ENCODE data around the gene COLEC12.
"Not testable (repeated sequence)": the region's sequence is repeated elsewhere in the genome, so short reads cannot be mapped to it uniquely, and the experiment has no call there.

COLEC12 gene

DNA sequence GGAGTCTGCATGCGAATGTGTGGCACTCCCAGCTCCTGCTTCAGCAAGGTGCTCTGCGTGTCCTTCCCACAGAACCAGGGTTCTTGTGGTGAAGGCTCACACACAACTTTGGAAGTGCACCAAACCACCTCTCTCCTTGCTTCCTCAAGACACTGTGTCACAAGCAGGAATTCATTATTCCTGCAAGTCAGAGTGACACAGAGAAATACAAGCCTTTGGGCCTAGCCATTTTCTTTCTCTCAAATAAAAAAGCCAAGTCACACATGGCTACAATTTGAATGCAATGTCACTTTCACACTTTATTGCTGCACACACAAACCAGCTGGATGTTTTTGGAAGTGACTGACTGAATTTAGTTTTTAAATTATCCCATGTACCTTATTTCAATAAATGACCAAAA, 202.6 kb downstream of the COLEC12 start:
- no peak overlapping the region for H3K4me3 Mint-ChIP-seq
- no peaks in the 10 kb centered on the region for H3K9me3 Mint-ChIP-seq
- H3K4me1 Mint-ChIP-seq (ENCODE audit: low read depth), result no peaks in the 10 kb centered on the region
- H3K36me3 Mint-ChIP-seq (ENCODE audit: low read depth), result no peaks in the 10 kb centered on the region
- no peak overlapping the region for H3K27ac Mint-ChIP-seq
- H3K27me3 Mint-ChIP-seq, result peaks cover 3% of the 10 kb centered on the region
- no peak for DNase-seq

DNA sequence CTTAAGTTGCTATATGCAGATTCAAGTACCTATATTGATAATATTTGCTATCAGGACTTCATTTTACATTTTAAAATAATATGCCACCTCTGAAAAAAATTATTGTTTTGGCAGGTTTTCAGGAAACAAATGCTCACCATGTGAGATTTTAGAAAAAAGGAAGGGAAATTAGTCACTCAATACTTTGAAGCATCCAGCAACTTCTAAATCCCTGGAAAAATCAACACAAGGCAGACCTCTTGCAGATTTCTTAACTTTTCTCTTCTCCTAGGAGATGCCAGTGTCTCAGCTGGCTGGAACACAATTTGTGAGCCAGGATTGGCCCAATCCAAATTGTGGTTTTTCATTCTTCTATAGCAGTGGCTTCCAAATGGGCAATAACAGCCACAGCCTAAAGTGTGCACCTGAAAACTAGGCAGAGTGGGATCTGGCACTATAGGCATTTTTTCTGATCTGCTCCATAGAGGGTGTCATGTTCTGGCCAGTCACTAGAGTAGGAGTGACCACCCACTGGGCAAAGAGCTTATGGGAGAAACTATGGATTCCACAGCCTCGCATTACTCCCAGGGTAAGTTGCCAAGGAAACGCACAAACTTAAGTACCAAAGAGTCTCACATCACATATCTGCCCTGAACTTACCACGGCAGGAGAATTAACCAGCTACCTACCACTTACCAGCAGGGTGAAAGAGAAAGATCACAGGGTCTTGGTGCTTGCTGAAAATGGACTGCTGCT, 204.6 kb downstream of the COLEC12 start:
- DNase-seq, result no peak
- Mint-ChIP-seq H3K27me3 (peaks cover 12% of the 10 kb centered on the region), H3K9me3 (no peaks in the 10 kb centered on the region), H3K4me3 (no peak overlapping the region), H3K36me3 (ENCODE audit: low read depth) (no peaks in the 10 kb centered on the region), H3K27ac (no peak overlapping the region), H3K4me1 (ENCODE audit: low read depth) (no peaks in the 10 kb centered on the region)

DNA sequence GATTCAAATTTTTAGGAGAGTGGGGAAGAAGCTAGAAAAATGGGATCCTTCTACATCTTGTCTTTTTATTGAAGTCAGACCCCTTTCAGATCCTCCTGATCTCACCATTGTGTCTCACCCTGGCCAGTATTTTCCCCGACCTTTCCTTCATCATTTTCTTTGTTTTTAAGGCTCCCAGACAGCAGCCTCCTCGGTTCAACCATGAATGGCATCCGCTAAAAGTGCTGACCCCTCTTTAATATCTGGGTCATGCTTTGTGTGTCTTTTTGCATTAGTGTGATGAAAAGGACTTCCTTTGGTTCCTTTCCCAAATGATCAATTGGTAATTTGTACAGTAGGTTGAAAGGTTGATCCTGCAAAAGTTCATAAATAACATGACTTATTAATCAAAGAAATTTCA, 205.9 kb downstream of the COLEC12 start:
- no peak for DNase-seq
- Mint-ChIP-seq H3K9me3 (no peaks in the 10 kb centered on the region), H3K4me3 (no peak overlapping the region), H3K36me3 (ENCODE audit: low read depth) (no peaks in the 10 kb centered on the region), H3K4me1 (ENCODE audit: low read depth) (no peaks in the 10 kb centered on the region), H3K27ac (no peak overlapping the region), H3K27me3 (peaks cover 20% of the 10 kb centered on the region)

DNA sequence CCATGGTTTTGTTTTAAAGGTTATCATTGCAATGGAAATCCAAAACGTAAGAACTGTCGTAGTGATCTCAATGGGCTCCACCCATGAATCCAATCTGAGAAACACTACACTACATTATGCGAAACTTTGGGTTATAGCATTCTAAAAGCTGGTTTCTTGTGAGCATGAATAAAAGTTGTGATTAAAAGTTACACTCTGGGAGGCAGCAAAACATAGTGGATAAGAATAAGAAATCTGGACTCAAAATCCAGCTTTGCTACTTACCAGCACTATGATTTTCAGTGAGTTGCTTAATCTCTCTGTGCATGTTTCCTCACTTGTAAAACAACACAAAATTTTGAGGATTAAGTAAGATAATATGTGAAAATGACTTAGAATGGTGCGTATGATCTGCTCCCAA, 207.0 kb downstream of the COLEC12 start:
- peaks cover 27% of the 10 kb centered on the region for H3K27me3 Mint-ChIP-seq
- H3K27ac Mint-ChIP-seq, result no peak overlapping the region
- no peaks in the 10 kb centered on the region for H3K36me3 Mint-ChIP-seq (ENCODE audit: low read depth)
- no peaks in the 10 kb centered on the region for H3K4me1 Mint-ChIP-seq (ENCODE audit: low read depth)
- no peak overlapping the region for H3K4me3 Mint-ChIP-seq
- H3K9me3 Mint-ChIP-seq, result no peaks in the 10 kb centered on the region
- DNase-seq, result no peak

DNA sequence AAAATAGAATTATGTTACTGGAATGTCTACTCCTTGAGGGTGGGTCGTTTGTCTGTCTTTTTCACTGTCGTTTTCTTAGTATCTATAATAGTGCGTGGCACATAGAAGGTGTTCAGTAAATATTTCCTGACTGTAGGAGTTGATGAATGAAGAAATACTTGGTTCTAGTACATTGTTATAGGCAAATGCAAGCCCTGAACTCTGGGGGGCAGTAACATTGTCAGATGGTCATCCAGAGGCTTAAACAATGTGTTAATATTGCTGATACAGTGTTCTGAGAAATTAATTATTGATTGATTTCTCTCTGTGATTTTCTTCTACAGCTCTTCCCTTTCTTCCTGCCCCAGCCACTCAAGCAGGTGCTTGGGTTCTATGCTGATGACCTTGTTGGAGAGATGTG, 208.2 kb downstream of the COLEC12 start:
- Mint-ChIP-seq H3K27me3 (peaks cover 33% of the 10 kb centered on the region), H3K4me3 (no peak overlapping the region), H3K9me3 (no peaks in the 10 kb centered on the region), H3K36me3 (ENCODE audit: low read depth) (no peaks in the 10 kb centered on the region), H3K27ac (no peak overlapping the region), H3K4me1 (ENCODE audit: low read depth) (no peaks in the 10 kb centered on the region)
- no peak for DNase-seq

DNA sequence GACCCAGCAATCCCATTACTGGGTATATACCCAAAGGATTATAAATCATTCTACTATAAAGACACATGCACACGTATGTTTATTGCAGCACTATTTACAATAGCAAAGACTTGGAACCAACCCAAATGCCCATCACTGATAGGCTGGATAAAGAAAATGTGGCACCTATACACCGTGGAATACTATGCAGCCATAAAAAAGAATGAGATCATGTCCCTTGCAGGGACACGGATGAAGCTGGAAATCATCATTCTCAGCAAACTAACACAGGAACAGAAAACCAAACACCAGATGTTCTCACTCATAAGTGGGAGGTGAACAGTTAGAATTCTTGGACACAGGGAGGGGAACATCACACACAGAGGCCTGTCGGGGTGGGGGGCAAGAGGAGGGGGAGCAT, 210.5 kb downstream of the COLEC12 start:
- H3K4me3 Mint-ChIP-seq; H3K27ac Mint-ChIP-seq; H3K36me3 Mint-ChIP-seq (ENCODE audit: low read depth); DNase-seq; H3K9me3 Mint-ChIP-seq: not testable (repeated sequence)
- Mint-ChIP-seq H3K4me1 (ENCODE audit: low read depth) (peaks cover 12% of the 10 kb centered on the region), H3K27me3 (peaks cover 37% of the 10 kb centered on the region)

DNA sequence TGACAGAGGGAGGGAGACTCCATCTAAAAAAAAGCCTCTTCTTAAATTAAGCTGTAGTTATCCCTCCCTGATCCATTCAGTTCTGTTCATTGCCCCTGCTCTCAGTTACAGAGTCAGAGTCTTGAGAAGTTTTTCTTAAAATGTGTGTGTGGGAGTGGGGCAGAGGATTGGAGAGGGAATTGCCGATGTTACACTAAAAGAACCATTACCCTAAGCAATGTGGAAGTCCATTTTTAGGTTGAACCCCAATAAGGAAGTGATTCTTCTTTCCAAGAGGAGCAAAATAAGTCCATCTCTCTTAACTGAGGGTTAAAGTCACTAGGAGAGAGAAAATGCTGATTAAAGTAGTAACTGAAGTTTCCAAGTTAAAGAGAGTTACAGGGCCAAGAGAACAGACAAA, 211.5 kb downstream of the COLEC12 start:
- Mint-ChIP-seq H3K27ac (no peak overlapping the region), H3K36me3 (ENCODE audit: low read depth) (no peaks in the 10 kb centered on the region)
- no peak for DNase-seq

DNA sequence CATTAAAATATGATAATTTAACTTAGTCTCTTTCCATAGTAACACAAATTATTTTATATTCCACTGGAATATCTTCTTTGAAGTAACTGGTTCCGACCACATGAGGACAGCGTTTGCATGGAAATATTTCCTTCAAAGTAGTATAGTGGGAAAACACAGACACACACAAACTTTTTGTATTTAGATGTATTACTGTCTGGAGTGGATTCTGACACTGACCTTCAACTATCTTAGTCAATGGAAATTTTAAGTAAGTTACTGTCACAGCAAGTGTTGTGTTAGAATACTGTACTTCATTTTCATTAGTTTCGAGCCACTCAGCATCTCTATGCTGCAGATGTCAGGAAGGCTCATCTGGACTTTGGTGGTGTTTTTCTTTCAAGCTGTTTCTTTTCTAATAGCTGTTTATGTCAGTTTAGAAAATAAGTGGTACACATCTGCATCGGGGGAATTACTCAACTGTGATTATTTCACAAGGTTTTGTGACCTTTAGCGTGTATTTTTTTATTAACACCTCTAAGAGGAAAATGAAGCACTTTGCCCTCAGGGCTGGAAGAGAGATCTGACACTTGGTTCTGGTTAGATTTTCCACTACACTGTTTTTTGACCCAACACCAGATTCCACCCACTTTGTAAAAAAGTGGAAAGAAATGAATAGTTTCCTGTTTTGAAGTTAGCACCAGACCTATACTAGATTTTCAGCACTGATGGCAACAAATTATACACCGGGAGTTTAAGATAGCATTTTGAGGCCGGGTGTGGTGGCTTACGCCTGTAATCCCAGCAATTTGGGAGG, 213.8 kb downstream of the COLEC12 start:
- DNase-seq, result no peak
- no peak overlapping the region for H3K4me3 Mint-ChIP-seq
- H3K27ac Mint-ChIP-seq, result no peak overlapping the region
- H3K36me3 Mint-ChIP-seq (ENCODE audit: low read depth), result no peaks in the 10 kb centered on the region
- H3K4me1 Mint-ChIP-seq (ENCODE audit: low read depth), result peaks cover 12% of the 10 kb centered on the region
- peaks cover 35% of the 10 kb centered on the region for H3K27me3 Mint-ChIP-seq
- H3K9me3 Mint-ChIP-seq, result no peaks in the 10 kb centered on the region

More for the DNA sequence above, 211.5 kb downstream of the COLEC12 start:
- Mint-ChIP-seq H3K4me1 (ENCODE audit: low read depth) (peaks cover 12% of the 10 kb centered on the region), H3K27me3 (peaks cover 37% of the 10 kb centered on the region), H3K9me3 (no peaks in the 10 kb centered on the region), H3K4me3 (no peak overlapping the region)

DNA sequence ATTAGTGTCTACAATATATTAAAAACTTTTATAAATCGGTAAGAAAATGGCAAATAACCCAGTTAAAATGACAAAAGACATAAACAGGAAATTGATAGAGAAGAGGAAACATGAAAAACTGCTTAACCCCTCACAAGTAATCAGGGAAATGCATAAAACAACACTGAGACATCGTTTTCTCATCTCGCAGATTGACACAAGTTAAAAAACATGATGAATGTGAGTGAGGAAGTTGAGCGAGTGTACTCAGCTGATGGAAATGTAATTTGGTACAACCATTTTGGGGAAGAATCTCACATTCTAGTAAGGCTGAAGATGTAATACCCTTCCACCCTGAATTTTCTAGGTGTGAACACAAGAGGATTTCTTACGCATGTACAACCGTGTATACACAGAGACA, 214.7 kb downstream of the COLEC12 start:
- Mint-ChIP-seq H3K27ac (no peak overlapping the region), H3K4me1 (ENCODE audit: low read depth) (peaks cover 12% of the 10 kb centered on the region), H3K36me3 (ENCODE audit: low read depth) (no peaks in the 10 kb centered on the region), H3K4me3 (no peak overlapping the region), H3K9me3 (no peaks in the 10 kb centered on the region), H3K27me3 (peaks cover 39% of the 10 kb centered on the region)
- DNase-seq, result no peak

DNA sequence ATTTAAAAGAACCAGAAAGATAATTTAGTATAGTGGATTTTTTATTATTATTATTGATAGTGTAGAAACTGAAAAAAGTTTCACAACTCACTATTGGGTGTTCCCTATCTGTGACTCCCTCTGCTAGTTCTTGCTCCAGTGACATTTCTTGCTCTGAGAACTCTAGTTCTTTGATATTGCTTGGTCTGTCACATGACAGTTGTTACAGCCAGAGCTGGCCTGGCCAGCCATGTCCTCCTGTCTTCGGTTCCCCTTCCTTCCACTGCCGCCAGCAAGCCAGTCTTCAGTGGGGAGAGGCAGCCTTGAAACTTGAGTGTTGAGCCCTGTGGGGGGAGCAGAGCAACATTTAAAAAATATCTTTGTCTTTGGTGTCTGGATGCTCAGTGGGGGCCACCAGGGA, 225.0 kb downstream of the COLEC12 start:
- Mint-ChIP-seq H3K4me1 (ENCODE audit: low read depth) (no peaks in the 10 kb centered on the region), H3K36me3 (ENCODE audit: low read depth) (no peaks in the 10 kb centered on the region), H3K27ac (no peak overlapping the region), H3K9me3 (no peaks in the 10 kb centered on the region), H3K27me3 (peaks cover 3% of the 10 kb centered on the region), H3K4me3 (no peak overlapping the region)
- no peak for DNase-seq

DNA sequence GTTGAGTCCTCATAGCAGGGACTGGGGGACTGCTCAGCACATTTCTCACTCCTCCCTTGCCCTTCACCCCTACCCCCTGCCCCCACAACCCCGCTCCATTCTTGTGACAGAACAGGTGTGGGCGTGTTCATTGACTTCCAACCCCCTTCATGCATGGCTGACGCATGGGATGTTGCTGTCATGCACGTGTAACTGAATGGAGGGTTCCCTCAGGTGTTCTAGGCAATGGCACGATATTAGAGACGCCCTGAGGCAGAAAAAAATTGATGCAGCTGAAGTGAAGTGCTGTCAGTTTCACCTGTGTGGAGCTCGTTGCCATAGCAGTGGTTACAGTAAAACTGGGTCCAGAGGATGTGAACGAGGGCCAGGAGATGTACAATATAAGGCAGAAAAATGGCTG, 226.2 kb downstream of the COLEC12 start:
- H3K27ac Mint-ChIP-seq, result no peak overlapping the region
- peaks cover 6% of the 10 kb centered on the region for H3K4me1 Mint-ChIP-seq (ENCODE audit: low read depth)
- H3K4me3 Mint-ChIP-seq, result no peak overlapping the region
- H3K36me3 Mint-ChIP-seq (ENCODE audit: low read depth), result peaks cover 3% of the 10 kb centered on the region
- no peaks in the 10 kb centered on the region for H3K9me3 Mint-ChIP-seq
- no peak for DNase-seq
- peaks cover 2% of the 10 kb centered on the region for H3K27me3 Mint-ChIP-seq

DNA sequence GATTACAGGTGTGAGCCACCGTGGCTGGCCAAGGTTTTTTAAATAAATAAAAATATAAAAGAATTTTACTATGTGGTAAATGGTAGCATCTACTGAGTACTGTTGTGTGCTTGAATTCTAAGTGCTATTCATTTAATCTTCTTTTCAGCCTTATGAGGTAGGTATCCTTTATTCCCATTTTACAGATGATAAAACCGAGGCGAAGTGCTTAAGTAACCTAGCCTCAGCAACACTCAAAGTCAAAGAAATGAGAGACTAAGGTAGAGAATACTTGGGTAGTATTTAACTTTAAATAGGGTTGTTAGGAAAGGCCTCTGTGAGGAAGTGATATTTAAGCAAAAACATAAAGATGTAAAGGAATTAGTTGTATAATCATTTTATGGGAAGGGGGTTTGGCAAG, 227.0 kb downstream of the COLEC12 start:
- DNase-seq, result no peak
- H3K4me3 Mint-ChIP-seq, result no peak overlapping the region
- H3K9me3 Mint-ChIP-seq, result no peaks in the 10 kb centered on the region
- H3K27ac Mint-ChIP-seq, result no peak overlapping the region
- H3K36me3 Mint-ChIP-seq (ENCODE audit: low read depth), result peaks cover 4% of the 10 kb centered on the region
- H3K4me1 Mint-ChIP-seq (ENCODE audit: low read depth), result peaks cover 12% of the 10 kb centered on the region
- H3K27me3 Mint-ChIP-seq, result no peaks in the 10 kb centered on the region

DNA sequence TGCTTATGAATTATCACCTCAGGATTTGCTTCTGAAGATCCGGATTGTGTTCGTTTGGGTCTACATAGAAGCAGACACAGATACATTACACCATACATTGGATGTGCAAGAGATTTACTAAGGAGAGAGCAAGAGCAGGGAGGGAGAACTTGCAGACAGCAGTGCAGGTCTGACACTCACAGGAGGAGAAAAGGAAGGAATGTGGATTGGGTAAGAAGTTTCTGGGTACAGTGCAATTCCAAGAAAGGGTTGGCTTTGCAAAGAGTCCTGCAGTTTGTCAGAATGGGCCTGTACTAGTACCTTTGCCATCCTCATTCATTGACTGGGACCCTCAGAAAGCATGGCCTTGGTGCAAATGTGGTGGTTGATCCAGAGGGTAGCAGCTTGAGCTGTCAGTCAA, 227.9 kb downstream of the COLEC12 start:
- Mint-ChIP-seq H3K9me3 (no peaks in the 10 kb centered on the region), H3K27ac (no peak overlapping the region), H3K4me3 (no peak overlapping the region), H3K36me3 (ENCODE audit: low read depth) (peaks cover 13% of the 10 kb centered on the region), H3K27me3 (no peaks in the 10 kb centered on the region), H3K4me1 (ENCODE audit: low read depth) (peaks cover 12% of the 10 kb centered on the region)
- no peak for DNase-seq

DNA sequence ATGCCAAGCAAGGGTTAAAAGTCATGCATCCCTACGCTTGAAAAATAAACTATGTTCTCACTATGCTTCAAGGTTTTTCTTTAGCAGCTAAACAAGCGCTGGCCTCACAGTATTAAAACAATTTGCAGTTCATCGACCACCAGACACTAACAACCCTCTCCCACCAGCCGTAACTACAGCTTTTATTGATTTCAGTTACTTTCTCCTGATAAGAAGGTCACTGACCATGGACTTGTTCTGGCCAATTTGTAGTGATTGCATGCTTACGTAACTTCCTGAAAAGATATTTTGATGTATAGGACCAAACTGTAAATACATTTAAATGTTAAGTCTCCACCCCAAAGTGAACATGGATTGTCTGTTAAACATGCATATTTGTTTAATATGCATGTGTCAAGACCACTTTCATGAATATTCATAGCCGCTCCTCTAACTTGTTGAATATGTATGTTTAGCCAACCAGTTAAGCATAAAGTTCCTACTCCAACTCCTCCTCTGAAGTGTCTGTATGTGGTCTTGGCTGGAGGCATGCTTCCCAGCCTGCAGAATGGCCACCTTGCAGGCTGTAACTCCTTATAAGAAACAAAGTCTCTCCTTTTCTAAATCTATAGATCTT, 230.9 kb downstream of the COLEC12 start:
- Mint-ChIP-seq H3K4me3 (peak overlapping the region; percentile 91), H3K27me3 (no peaks in the 10 kb centered on the region), H3K36me3 (ENCODE audit: low read depth) (peaks cover 38% of the 10 kb centered on the region), H3K4me1 (ENCODE audit: low read depth) (peaks cover 35% of the 10 kb centered on the region), H3K9me3 (no peaks in the 10 kb centered on the region), H3K27ac (peak overlapping the region; percentile 1)
- no peak for DNase-seq
